ENCODE data around the gene PES1. TPM values are rescaled to one million over a fixed set of nuclear protein-coding genes. Genes with fewer than 3 reads are reported as not detected.

PES1 gene
- polyA plus RNA-seq, 3 donors, result 32.2 to 36.6 (median 35.6) TPM

GRCh38 chr22:30531651-30532608, 59.8 kb downstream of the PES1 start:
- no peaks in the 10 kb centered on the region for H3K36me3 Mint-ChIP-seq
- WGBS (ENCODE audit: insufficient coverage), result 96% methylated on average over 9 of the region's 17 CpGs
- no peaks in the 10 kb centered on the region for H3K9me3 Mint-ChIP-seq
- H3K4me1 ChIP-seq (ENCODE audit: control insufficient read depth in 1 of 2, insufficient read depth in 2 of 2, low read length in 2 of 2), result no peaks in the 10 kb centered on the region
- no peaks in the 10 kb centered on the region for H4K20me1 ChIP-seq (ENCODE audit: insufficient read depth, low read length)
- intact Hi-C loops (cut with micrococcal nuclease), result no loop called here
- no peak overlapping the region for H3K27ac Mint-ChIP-seq
- no peak overlapping the region for H3K4me3 Mint-ChIP-seq
- no peak overlapping the region for H3K4me3 ChIP-seq (replicated peaks in 1 of 3; ENCODE audit: low read depth in 2 of 3, low read length in 3 of 3)
- H3K36me3 ChIP-seq (replicated peaks in 1 of 2; ENCODE audit: control insufficient read depth in 1 of 2, insufficient read depth in 2 of 2, low read length in 2 of 2), result no peaks in the 10 kb centered on the region
- no peaks in the 10 kb centered on the region for H3K4me1 Mint-ChIP-seq
- H3K27ac ChIP-seq (ENCODE audit: low read depth in 1 of 2, low read length in 2 of 2), result no peak overlapping the region
- peaks cover 2 to 5% (median 5%) of the 10 kb centered on the region in 3 donors for H3K27me3 Mint-ChIP-seq (ENCODE audit: low read depth in 3 of 3)
- no peak overlapping the region for H3K4me2 ChIP-seq (replicated peaks; ENCODE audit: extremely low read depth, low read length, poor library complexity, severe bottlenecking)
- TF ChIP-seq CTCF (IDR thresholded peaks at IDR 0.05), result no peak
- H3K9ac ChIP-seq (ENCODE audit: insufficient read depth, low read length, poor library complexity, severe bottlenecking), result no peak overlapping the region
- H3K27me3 ChIP-seq (ENCODE audit: control insufficient read depth in 2 of 2, insufficient read depth in 2 of 2, low read length in 2 of 2), result no peaks in the 10 kb centered on the region
- H3K79me2 ChIP-seq (ENCODE audit: insufficient read depth, low read length), result no peaks in the 10 kb centered on the region
- H3K9me3 ChIP-seq (replicated peaks in 1 of 2; ENCODE audit: control insufficient read depth in 1 of 2, insufficient read depth in 1 of 2, low read length in 2 of 2), result no peaks in the 10 kb centered on the region
- H2AFZ ChIP-seq (ENCODE audit: insufficient read depth, low read depth, low read length, poor library complexity, severe bottlenecking), result no peak overlapping the region
- no peak for DNase-seq

GRCh38 chr22:30526656-30527055, 65.1 kb downstream of the PES1 start:
- no peak overlapping the region for H3K4me3 ChIP-seq (replicated peaks in 1 of 3; ENCODE audit: low read depth in 2 of 3, low read length in 3 of 3)
- intact Hi-C loops (cut with micrococcal nuclease), result no loop called here

More at GRCh38 chr22:30526656-30527055, 65.1 kb downstream of the PES1 start:
- Histone ChIP-seq H3K4me2 (replicated peaks; ENCODE audit: extremely low read depth, low read length, poor library complexity, severe bottlenecking) (no peak overlapping the region), H3K27ac (ENCODE audit: low read depth in 1 of 2, low read length in 2 of 2) (no peak overlapping the region), H3K4me1 (ENCODE audit: control insufficient read depth in 1 of 2, insufficient read depth in 2 of 2, low read length in 2 of 2) (no peaks in the 10 kb centered on the region), H3K9ac (ENCODE audit: insufficient read depth, low read length, poor library complexity, severe bottlenecking) (no peak overlapping the region), H4K20me1 (ENCODE audit: insufficient read depth, low read length) (no peaks in the 10 kb centered on the region), H3K9me3 (replicated peaks in 1 of 2; ENCODE audit: control insufficient read depth in 1 of 2, insufficient read depth in 1 of 2, low read length in 2 of 2) (no peaks in the 10 kb centered on the region), H3K27me3 (ENCODE audit: control insufficient read depth in 2 of 2, insufficient read depth in 2 of 2, low read length in 2 of 2) (no peaks in the 10 kb centered on the region), H3K79me2 (ENCODE audit: insufficient read depth, low read length) (no peaks in the 10 kb centered on the region), H2AFZ (ENCODE audit: insufficient read depth, low read depth, low read length, poor library complexity, severe bottlenecking) (no peak overlapping the region), H3K36me3 (replicated peaks in 1 of 2; ENCODE audit: control insufficient read depth in 1 of 2, insufficient read depth in 2 of 2, low read length in 2 of 2) (no peaks in the 10 kb centered on the region)
- no peaks in the 10 kb centered on the region for H3K36me3 Mint-ChIP-seq
- WGBS (ENCODE audit: insufficient coverage), result no CpG with 5 or more reads among the region's 4 CpGs
- no peak overlapping the region for H3K4me3 Mint-ChIP-seq
- no peak for DNase-seq
- TF ChIP-seq CTCF (IDR thresholded peaks at IDR 0.05), result no peak
- peaks cover 2 to 12% (median 2%) of the 10 kb centered on the region in 3 donors for H3K27me3 Mint-ChIP-seq (ENCODE audit: low read depth in 3 of 3)
- no peak overlapping the region for H3K27ac Mint-ChIP-seq
- no peaks in the 10 kb centered on the region for H3K9me3 Mint-ChIP-seq
- H3K4me1 Mint-ChIP-seq, result no peaks in the 10 kb centered on the region

Other genes starting within 250 kb of the PES1 start
- 100 to 1,000 TPM in 1 of 3 donors, 10 to 100 TPM in 2; 34.7 to 102 (median 52.1) TPM for gene SF3A1, start 235.0 kb downstream of the PES1 start, polyA plus RNA-seq
- gene CCDC157, start 234.9 kb downstream of the PES1 start, polyA plus RNA-seq, result 1 to 10 TPM in 1 of 3 donors, under 1 TPM in 2; 0.50 to 3.7 (median 0.54) TPM
- 10 to 100 TPM in 1 of 3 donors, under 1 TPM in 2; 0.26 to 12.2 (median 0.42) TPM for gene RNF215, start 204.5 kb downstream of the PES1 start, polyA plus RNA-seq
- gene SEC14L2, start 194.9 kb downstream of the PES1 start, polyA plus RNA-seq, result under 1 TPM in 2 of 3 donors, not detected in 1; 0.03 TPM
- 10 to 100 TPM in 1 of 3 donors, 1 to 10 TPM in 2; 6.2 to 14.2 (median 7.5) TPM for gene MTFP1, start 166.1 kb downstream of the PES1 start, polyA plus RNA-seq
- not detected for gene SEC14L3, start 119.9 kb downstream of the PES1 start, polyA plus RNA-seq
- gene SEC14L4, start 86.2 kb downstream of the PES1 start, polyA plus RNA-seq, result not detected
- not detected for gene SEC14L6, start 45.2 kb downstream of the PES1 start, polyA plus RNA-seq
- not detected for gene GAL3ST1, start 17.2 kb downstream of the PES1 start, polyA plus RNA-seq
- gene TCN2, start 15.3 kb upstream of the PES1 start, polyA plus RNA-seq, result 10 to 100 TPM; 27.1 to 51.7 (median 45.0) TPM
- 1 to 10 TPM; 1.4 to 2.4 (median 1.6) TPM for gene SLC35E4, start 43.9 kb upstream of the PES1 start, polyA plus RNA-seq
- gene DUSP18, start 76.0 kb upstream of the PES1 start, polyA plus RNA-seq, result 10 to 100 TPM; 13.2 to 34.5 (median 18.9) TPM
- under 1 TPM in 2 of 3 donors, not detected in 1; 0.21 to 0.54 TPM for gene OSBP2, start 103.0 kb upstream of the PES1 start, polyA plus RNA-seq